GM21381 (cell line): Measurements from ENCODE around the gene SPDYE1.

ENCODE experiments used
- ATAC-seq: cut with Tn5 transposase; IDR thresholded peaks from one replicate; pipeline ENCODE4 v1.9.1; 2021; ENCODE audit warnings: mild to moderate bottlenecking, moderate library complexity; ENCODE audit not compliant: unreplicated experiment

SPDYE1 gene

GRCh38 chr7:44042221-44042620, 44.5 kb downstream of the SPDYE1 start:
- ATAC-seq: no peak

- no peak for ATAC-seq
Observed at GRCh38 chr7:44043902-44044301, 46.2 kb downstream of the SPDYE1 start.

- peak; percentile 61 for ATAC-seq
Observed at GRCh38 chr7:44044315-44045225, 46.9 kb downstream of the SPDYE1 start, which contains the start of gene DBNL. Gene DBNL (plus strand): TSS chr7:44044702. CDS start chr7:44044738, 36 bp downstream.

GRCh38 chr7:44045226-44046014, 47.7 kb downstream of the SPDYE1 start:
- peak; percentile 0 for ATAC-seq

GRCh38 chr7:44046321-44047061, 48.8 kb downstream of the SPDYE1 start:
- peak; percentile 60 for ATAC-seq

- no peak for ATAC-seq
Observed at GRCh38 chr7:44048031-44048795, 50.5 kb downstream of the SPDYE1 start.

GRCh38 chr7:44050121-44050914, 52.6 kb downstream of the SPDYE1 start:
- ATAC-seq: no peak

GRCh38 chr7:44050915-44051560, 53.3 kb downstream of the SPDYE1 start:
- ATAC-seq: no peak

- ATAC-seq: no peak
Observed at GRCh38 chr7:44051611-44052220, 54.0 kb downstream of the SPDYE1 start.

- ATAC-seq: no peak
Observed at GRCh38 chr7:44052771-44053365, 55.2 kb downstream of the SPDYE1 start.

GRCh38 chr7:44056681-44057080, 59.0 kb downstream of the SPDYE1 start:
- ATAC-seq: no peak

- ATAC-seq: no peak
Observed at GRCh38 chr7:44057181-44057848, 59.6 kb downstream of the SPDYE1 start.

- ATAC-seq: no peak
Observed at GRCh38 chr7:44057849-44058758, 60.4 kb downstream of the SPDYE1 start.

- no peak for ATAC-seq
Observed at GRCh38 chr7:44058759-44059218, 61.1 kb downstream of the SPDYE1 start.

- ATAC-seq: no peak
Observed at GRCh38 chr7:44059219-44060090, 61.8 kb downstream of the SPDYE1 start.
